DOHH2 (cell line): ENCODE results near the gene STUB1.
A peak's percentile ranks its signal among the peaks of the same experiment; 100 is the strongest.

Experiments used
- H3F3A ChIP-seq: fragments of 200-600 bp; sonication (generic), shearing (Covaris generic); 2 replicates; pipeline ENCODE4 v1.6.0; 2016; ENCODE audit warnings: antibody characterized with exemption, mild to moderate bottlenecking; ENCODE audit not compliant: control insufficient read depth, insufficient read depth
- H3K27ac ChIP-seq: fragments of 200-600 bp; sonication (generic); 2 replicates; pipeline ENCODE4 v1.5.1; 2014; ENCODE audit warnings: low read depth, mild to moderate bottlenecking, low read length, moderate library complexity
- H3K27me3 ChIP-seq: fragments of 200-600 bp; sonication (generic); 2 replicates; pipeline ENCODE4 v1.6.1; 2014; ENCODE audit warnings: mild to moderate bottlenecking, low read length, mixed read lengths; ENCODE audit not compliant: control insufficient read depth
- H3K36me3 ChIP-seq: fragments of 200-600 bp; sonication (generic); 2 replicates; pipeline ENCODE4 v1.6.1; 2014; ENCODE audit warnings: mild to moderate bottlenecking, low read length, moderate library complexity, mixed read lengths; ENCODE audit not compliant: control insufficient read depth
- H3K4me1 ChIP-seq: fragments of 200-600 bp; sonication (generic); 2 replicates; pipeline ENCODE4 v1.6.1; 2014; ENCODE audit warnings: mild to moderate bottlenecking, low read length, mixed read lengths; ENCODE audit not compliant: control insufficient read depth
- H3K4me2 ChIP-seq: fragments of 200-600 bp; sonication (generic); 2 replicates; pipeline ENCODE4 v1.6.0; 2014; ENCODE audit warnings: mild to moderate bottlenecking, low read length, moderate library complexity
- H3K4me3 ChIP-seq: fragments of 200-600 bp; sonication (generic); 2 replicates; pipeline ENCODE4 v1.5.1; 2014; ENCODE audit warnings: mild to moderate bottlenecking, low read length, mixed read lengths
- H3K79me2 ChIP-seq: fragments of 200-600 bp; sonication (generic); 2 replicates; pipeline ENCODE4 v1.6.1; 2014; ENCODE audit warnings: mild to moderate bottlenecking, low read length, mixed read lengths; ENCODE audit not compliant: control insufficient read depth
- H3K9me2 ChIP-seq: fragments of 200-600 bp; sonication (generic); replicated peaks from 2 replicates; pipeline ENCODE4 v1.6.1; 2014; ENCODE audit warnings: mild to moderate bottlenecking, low read length, mixed read lengths; ENCODE audit not compliant: control insufficient read depth
- H3K9me3 ChIP-seq: fragments of 200-600 bp; sonication (generic); 2 replicates; pipeline ENCODE4 v1.6.1; 2014; ENCODE audit warnings: antibody characterized with exemption, low read length, mixed read lengths; ENCODE audit not compliant: control insufficient read depth, insufficient read depth
- H4K20me1 ChIP-seq: fragments of 200-600 bp; sonication (generic); 2 replicates; pipeline ENCODE4 v1.6.0; 2014; ENCODE audit warnings: low read depth, mild to moderate bottlenecking, antibody characterized with exemption, low read length, moderate library complexity; ENCODE audit not compliant: control insufficient read depth, insufficient read depth
- EZH2phosphoT487 ChIP-seq: fragments of 200-600 bp; sonication (generic); IDR thresholded peaks from 2 replicates; pipeline ENCODE4 v1.6.1; 2017; ENCODE audit warnings: borderline replicate concordance, mild to moderate bottlenecking, antibody characterized with exemption, low read length, moderate library complexity, mixed read lengths
- TF ChIP-seq, protein P1 (sequence below): fragments of 200-600 bp; sonication (generic); IDR thresholded peaks from one replicate; pipeline ENCODE4 v1.5.1; 2014; ENCODE audit warnings: antibody characterized with exemption, mild to moderate bottlenecking, low read depth, low read length; ENCODE audit not compliant: poor library complexity, severe bottlenecking

STUB1 gene

DNA sequence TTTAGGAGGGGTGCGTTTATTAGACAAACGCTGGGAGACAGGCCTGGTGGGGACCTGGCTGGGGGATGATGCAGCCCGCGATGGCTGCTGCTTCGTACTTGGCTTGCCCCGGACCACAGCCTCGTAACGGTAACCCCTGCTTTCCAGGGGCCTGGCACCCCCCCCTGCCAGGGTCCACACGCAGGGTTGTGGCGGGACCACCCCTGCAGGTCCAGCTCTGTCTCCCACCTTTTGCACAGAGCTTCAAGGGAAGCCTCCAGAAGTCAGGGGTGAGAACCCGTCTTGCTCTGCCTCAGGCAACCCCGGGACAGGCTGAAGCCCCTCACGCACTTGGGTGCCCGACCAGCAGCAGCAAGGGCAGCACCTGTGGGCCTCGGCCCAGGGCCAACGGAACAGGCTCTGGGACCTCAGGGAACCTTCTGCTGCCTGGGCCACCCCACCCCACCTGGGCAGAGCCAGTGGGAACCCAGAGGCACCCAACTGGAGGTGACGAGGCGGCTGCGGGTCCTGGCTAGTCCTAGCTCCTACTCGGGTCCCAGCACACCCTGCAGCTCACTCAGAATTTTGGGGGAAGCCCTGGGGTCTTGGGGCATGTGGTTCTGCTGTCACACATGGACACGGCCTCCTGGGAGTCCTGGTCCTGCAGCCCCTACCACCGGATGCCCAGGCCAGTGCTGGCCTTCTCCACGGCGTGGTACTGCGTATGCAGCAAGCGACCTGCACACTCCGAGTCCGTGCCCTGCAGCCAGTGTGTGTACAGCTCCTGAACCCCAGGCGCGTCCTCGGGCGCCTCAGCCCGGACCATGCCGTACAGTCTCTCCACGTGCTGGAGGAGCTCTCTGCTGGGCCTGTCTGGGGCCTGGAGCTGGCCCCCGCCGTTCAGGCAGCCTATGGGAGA is 49.8 kb downstream of the STUB1 start:
- Histone ChIP-seq H4K20me1 (no peaks in the 10 kb centered on the region), H3K79me2 (peaks cover 2% of the 10 kb centered on the region; the same call in 1 of the 2 replicates), H3K9me3 (no peaks in the 10 kb centered on the region), H3F3A (peaks cover 7% of the 10 kb centered on the region; the same call in 1 of the 2 replicates), H3K9me2 (no peaks in the 10 kb centered on the region), H3K4me3 (no peak overlapping the region), H3K27me3 (no peaks in the 10 kb centered on the region), H3K27ac (no peak overlapping the region), H3K36me3 (peaks cover 60% of the 10 kb centered on the region), H3K4me1 (peaks cover 52% of the 10 kb centered on the region), H3K4me2 (no peak overlapping the region)
- TF ChIP-seq, protein P1, sequence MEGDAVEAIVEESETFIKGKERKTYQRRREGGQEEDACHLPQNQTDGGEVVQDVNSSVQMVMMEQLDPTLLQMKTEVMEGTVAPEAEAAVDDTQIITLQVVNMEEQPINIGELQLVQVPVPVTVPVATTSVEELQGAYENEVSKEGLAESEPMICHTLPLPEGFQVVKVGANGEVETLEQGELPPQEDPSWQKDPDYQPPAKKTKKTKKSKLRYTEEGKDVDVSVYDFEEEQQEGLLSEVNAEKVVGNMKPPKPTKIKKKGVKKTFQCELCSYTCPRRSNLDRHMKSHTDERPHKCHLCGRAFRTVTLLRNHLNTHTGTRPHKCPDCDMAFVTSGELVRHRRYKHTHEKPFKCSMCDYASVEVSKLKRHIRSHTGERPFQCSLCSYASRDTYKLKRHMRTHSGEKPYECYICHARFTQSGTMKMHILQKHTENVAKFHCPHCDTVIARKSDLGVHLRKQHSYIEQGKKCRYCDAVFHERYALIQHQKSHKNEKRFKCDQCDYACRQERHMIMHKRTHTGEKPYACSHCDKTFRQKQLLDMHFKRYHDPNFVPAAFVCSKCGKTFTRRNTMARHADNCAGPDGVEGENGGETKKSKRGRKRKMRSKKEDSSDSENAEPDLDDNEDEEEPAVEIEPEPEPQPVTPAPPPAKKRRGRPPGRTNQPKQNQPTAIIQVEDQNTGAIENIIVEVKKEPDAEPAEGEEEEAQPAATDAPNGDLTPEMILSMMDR = no peak
- no peak for TF ChIP-seq EZH2phosphoT487

- Histone ChIP-seq H3K79me2 (peaks cover 11% of the 10 kb centered on the region), H3K27me3 (no peaks in the 10 kb centered on the region), H3K4me2 (no peak overlapping the region), H3K27ac (peak overlapping the region; percentile 56), H4K20me1 (no peaks in the 10 kb centered on the region), H3K9me3 (no peaks in the 10 kb centered on the region), H3K9me2 (no peaks in the 10 kb centered on the region), H3K4me3 (no peak overlapping the region), H3K4me1 (peaks cover 56% of the 10 kb centered on the region), H3K36me3 (peaks cover 68% of the 10 kb centered on the region), H3F3A (peaks cover 5% of the 10 kb centered on the region; the same call in 1 of the 2 replicates)
- TF ChIP-seq EZH2phosphoT487 = no peak
- TF ChIP-seq, protein P1 = no peak
These were observed 50.7 kb downstream of the STUB1 start for GRCh38 chr16:730666-731509.

DNA sequence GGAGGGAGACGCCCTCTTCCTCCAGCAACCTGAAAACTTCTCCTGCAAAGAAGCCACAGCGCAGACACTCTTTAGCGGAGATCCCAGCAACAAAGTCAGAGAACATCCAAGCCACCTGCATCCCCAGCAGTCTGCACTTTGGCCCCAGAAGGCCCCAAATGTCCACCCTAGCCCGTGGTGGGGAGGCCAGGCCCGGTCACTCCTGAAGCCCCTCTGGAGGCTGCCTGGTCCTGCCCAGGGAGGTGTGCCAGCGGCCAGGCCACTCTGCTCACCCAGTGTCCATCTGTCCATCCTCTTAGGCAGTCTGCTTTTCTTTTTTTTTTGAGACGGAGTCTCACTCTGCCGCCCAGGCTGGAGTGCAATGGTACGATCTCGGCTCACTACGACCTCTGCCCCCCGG is 52.1 kb downstream of the STUB1 start:
- Histone ChIP-seq H3K4me2 (no peak overlapping the region; the same call in 1 of the 2 replicates), H3K9me2 (no peaks in the 10 kb centered on the region), H3K79me2 (peaks cover 25% of the 10 kb centered on the region), H3K27me3 (no peaks in the 10 kb centered on the region), H3K4me3 (no peak overlapping the region), H4K20me1 (no peaks in the 10 kb centered on the region), H3K4me1 (peaks cover 62% of the 10 kb centered on the region), H3F3A (peaks cover 3% of the 10 kb centered on the region; the same call in 1 of the 2 replicates), H3K27ac (peak overlapping the region; percentile 56), H3K9me3 (no peaks in the 10 kb centered on the region), H3K36me3 (peaks cover 83% of the 10 kb centered on the region)
- TF ChIP-seq, protein P1 = no peak
- no peak for TF ChIP-seq EZH2phosphoT487
